ENCODE data around the gene RBM18. TPM values are rescaled to one million over a fixed set of nuclear protein-coding genes. Genes with fewer than 3 reads are reported as not detected.

The RBM18 gene
- total RNA-seq, 4 donors from 2014 or later: 5.7 to 8.0 (median 7.0) TPM

DNA sequence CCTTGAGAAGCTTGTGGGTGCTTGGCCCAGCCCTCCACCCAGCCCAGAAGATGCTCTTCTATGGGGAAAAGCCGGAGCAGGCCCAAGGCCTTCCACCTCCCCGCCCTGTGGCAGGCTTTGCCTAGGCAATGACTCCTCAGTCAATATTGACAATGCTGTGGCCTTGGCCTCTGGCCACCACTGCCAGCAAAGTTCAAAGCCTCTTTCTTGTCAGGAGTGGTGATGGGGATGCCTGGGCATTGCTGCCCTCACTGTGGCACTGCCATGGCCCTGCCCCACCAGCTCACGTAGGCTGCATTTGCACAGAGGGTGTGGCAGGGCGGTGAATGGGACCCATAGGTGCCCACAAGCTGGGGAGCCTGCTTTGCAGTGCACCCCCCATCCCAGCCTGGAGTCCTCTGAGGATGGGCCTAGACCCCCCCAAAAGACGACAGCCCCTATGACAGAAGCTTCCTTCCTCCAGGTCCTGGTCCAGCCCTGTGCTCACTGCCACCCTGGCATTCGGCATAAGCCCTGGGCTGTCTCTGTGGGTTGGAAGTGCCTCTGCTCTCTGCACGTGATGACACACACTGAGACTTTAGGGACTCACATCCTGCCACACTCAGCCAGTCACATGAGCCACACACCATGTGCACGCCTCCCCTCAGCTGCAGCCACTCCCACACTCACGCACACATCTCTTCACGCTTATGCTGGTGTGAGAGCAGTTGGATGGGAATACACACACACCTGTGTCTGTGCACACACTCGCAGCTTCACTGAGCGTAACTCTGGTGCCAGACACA is 73.9 kb downstream of the RBM18 start:
- TF ChIP-seq EP300 (IDR thresholded peaks at IDR 0.05): no peak
- TF ChIP-seq POLR2A (IDR thresholded peaks at IDR 0.05): no peak
- TF ChIP-seq, protein P1, sequence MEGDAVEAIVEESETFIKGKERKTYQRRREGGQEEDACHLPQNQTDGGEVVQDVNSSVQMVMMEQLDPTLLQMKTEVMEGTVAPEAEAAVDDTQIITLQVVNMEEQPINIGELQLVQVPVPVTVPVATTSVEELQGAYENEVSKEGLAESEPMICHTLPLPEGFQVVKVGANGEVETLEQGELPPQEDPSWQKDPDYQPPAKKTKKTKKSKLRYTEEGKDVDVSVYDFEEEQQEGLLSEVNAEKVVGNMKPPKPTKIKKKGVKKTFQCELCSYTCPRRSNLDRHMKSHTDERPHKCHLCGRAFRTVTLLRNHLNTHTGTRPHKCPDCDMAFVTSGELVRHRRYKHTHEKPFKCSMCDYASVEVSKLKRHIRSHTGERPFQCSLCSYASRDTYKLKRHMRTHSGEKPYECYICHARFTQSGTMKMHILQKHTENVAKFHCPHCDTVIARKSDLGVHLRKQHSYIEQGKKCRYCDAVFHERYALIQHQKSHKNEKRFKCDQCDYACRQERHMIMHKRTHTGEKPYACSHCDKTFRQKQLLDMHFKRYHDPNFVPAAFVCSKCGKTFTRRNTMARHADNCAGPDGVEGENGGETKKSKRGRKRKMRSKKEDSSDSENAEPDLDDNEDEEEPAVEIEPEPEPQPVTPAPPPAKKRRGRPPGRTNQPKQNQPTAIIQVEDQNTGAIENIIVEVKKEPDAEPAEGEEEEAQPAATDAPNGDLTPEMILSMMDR (IDR thresholded peaks at IDR 0.05): no peak
- 75 to 78% methylated on average over 11 to 12 of the region's 12 CpGs for WGBS, 2 donors
- no peak overlapping the region for H3K4me3 ChIP-seq
- H3K27ac ChIP-seq: no peak overlapping the region
- no peaks in the 10 kb centered on the region for H3K9me3 ChIP-seq
- H3K36me3 ChIP-seq: no peaks in the 10 kb centered on the region
- no peak for DNase-seq (ENCODE audit: low spot score in 2 of 2)
- H3K4me1 ChIP-seq: no peaks in the 10 kb centered on the region
- H3K27me3 ChIP-seq: no peaks in the 10 kb centered on the region

DNA sequence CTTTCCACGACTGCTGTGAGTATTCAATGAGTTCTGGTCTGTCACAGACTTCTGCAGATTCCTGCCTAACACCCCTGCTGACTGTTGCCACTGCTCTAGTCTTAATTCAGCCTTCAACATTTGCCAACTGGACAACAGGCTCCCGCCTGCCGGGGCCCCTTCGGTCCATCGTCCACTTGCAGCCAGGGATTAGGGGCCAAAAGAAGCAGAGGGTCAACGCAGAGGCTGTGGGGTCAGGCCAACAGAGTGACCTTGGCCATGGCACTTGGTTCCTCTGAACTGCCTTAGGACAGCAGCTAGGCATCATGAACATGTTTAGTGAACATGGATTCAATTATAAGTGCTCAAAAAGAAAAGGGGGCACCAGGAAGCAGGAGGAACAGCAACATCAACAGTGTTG is 76.3 kb downstream of the RBM18 start:
- Histone ChIP-seq H3K27me3 (peaks cover 0 to 9% of the 10 kb centered on the region in 2 donors), H3K27ac (no peak overlapping the region), H3K9me3 (no peaks in the 10 kb centered on the region), H3K36me3 (no peaks in the 10 kb centered on the region), H3K4me1 (no peaks in the 10 kb centered on the region), H3K4me3 (no peak overlapping the region)
- DNase-seq (ENCODE audit: low spot score in 2 of 2): no peak
- TF ChIP-seq POLR2A (IDR thresholded peaks at IDR 0.05) (no peak), EP300 (IDR thresholded peaks at IDR 0.05) (no peak)
- TF ChIP-seq, protein P1 (IDR thresholded peaks at IDR 0.05): no peak
- 77 to 82% methylated on average over 6 of the region's 6 CpGs for WGBS, 2 donors

Other genes with a start within 250 kb of the RBM18 start
- gene TTLL11, start 171.5 kb downstream of the RBM18 start, total RNA-seq: 10 to 100 TPM in 3 of 4 donors, 1 to 10 TPM in 1; 9.8 to 18.6 (median 15.6) TPM
- 10 to 100 TPM; 18.0 to 26.0 (median 22.5) TPM for gene NDUFA8, start 105.1 kb downstream of the RBM18 start, total RNA-seq
- gene MORN5, start 104.9 kb downstream of the RBM18 start, total RNA-seq: 1 to 10 TPM in 1 of 4 donors, not detected in 3; 1.8 TPM
- gene LHX6, start 35.9 kb downstream of the RBM18 start, total RNA-seq: 10 to 100 TPM in 1 of 4 donors, 1 to 10 TPM in 3; 2.5 to 15.0 (median 6.5) TPM
- gene MRRF, start within 50 bp of the RBM18 start, total RNA-seq: 10 to 100 TPM; 22.7 to 39.4 (median 38.2) TPM
- 1 to 10 TPM; 2.2 to 7.3 (median 4.4) TPM for gene PTGS1, start 106.2 kb upstream of the RBM18 start, total RNA-seq
- gene OR1J1, start 213.1 kb upstream of the RBM18 start, total RNA-seq: not detected
- gene OR1J2, start 246.0 kb upstream of the RBM18 start, total RNA-seq: not detected